GM23338 (cell line): ENCODE measurements around the gene HORMAD2. TPM values are rescaled to one million over a fixed set of nuclear protein-coding genes. Genes with fewer than 3 reads are reported as not detected.

Experiments
- ATAC-seq: fragments of 200-7000 bp; cut with Tn5 transposase; 3 replicates; pipeline ENCODE4 v1.9.1; 2020
- DNase-seq: peaks from one replicate; pipeline ENCODE4 v3.0.0-alpha.2; 2015; ENCODE audit warnings: low spot score
- H2AFZ ChIP-seq: fragments of 200-600 bp; sonication (generic); 2 replicates; pipeline ENCODE4 v1.8.0; 2016; ENCODE audit warnings: antibody characterized with exemption, mild to moderate bottlenecking, moderate library complexity
- H3F3A ChIP-seq: fragments of 200-600 bp; sonication (generic); replicated peaks from 2 replicates; pipeline ENCODE4 v1.8.0; 2017; ENCODE audit warnings: antibody characterized with exemption, mixed run types, low read depth
- H3K27ac ChIP-seq: fragments of 200-600 bp; sonication (generic); 2 replicates; pipeline ENCODE4 v1.6.1; 2016; ENCODE audit warnings: low read depth
- H3K27me3 ChIP-seq: fragments of 200-600 bp; sonication (generic); 2 replicates; pipeline ENCODE4 v1.8.0; 2016; ENCODE audit warnings: mild to moderate bottlenecking, mixed run types, moderate library complexity; ENCODE audit not compliant: insufficient read depth
- H3K36me3 ChIP-seq: fragments of 200-600 bp; sonication (generic); 2 replicates; pipeline ENCODE4 v1.8.0; 2016; ENCODE audit warnings: mild to moderate bottlenecking; ENCODE audit not compliant: insufficient read depth
- H3K4me1 ChIP-seq: fragments of 200-600 bp; sonication (generic); 2 replicates; pipeline ENCODE4 v1.8.0; 2016; ENCODE audit warnings: mild to moderate bottlenecking, moderate library complexity; ENCODE audit not compliant: insufficient read depth
- H3K4me2 ChIP-seq: fragments of 200-600 bp; sonication (generic); 2 replicates; pipeline ENCODE4 v1.7.1; 2017; ENCODE audit warnings: mixed run types
- H3K4me3 ChIP-seq: fragments of 200-600 bp; sonication (generic); 2 replicates; pipeline ENCODE4 v1.6.1; 2016; ENCODE audit warnings: mixed run types
- H3K79me2 ChIP-seq: fragments of 200-600 bp; sonication (generic); replicated peaks from 2 replicates; pipeline ENCODE4 v1.8.0; 2017; ENCODE audit warnings: mild to moderate bottlenecking; ENCODE audit not compliant: insufficient read depth
- H3K9me2 ChIP-seq: fragments of 200-600 bp; sonication (generic); 2 replicates; pipeline ENCODE4 v1.8.0; 2017; ENCODE audit not compliant: insufficient read depth
- H4K20me1 ChIP-seq: fragments of 200-600 bp; sonication (generic); replicated peaks from 2 replicates; pipeline ENCODE4 v1.8.0; 2017; ENCODE audit warnings: mild to moderate bottlenecking; ENCODE audit not compliant: insufficient read depth
- H3K27ac Mint-ChIP-seq: 2 replicates; pipeline ENCODE4 v1.8.0; 2020; ENCODE audit warnings: inconsistent platforms, mild to moderate bottlenecking, moderate library complexity, mixed read lengths
- H3K27me3 Mint-ChIP-seq: 3 replicates; pipeline ENCODE4 v1.8.0; 2022; ENCODE audit warnings: low read depth, mild to moderate bottlenecking, moderate library complexity, mixed read lengths, inconsistent platforms; ENCODE audit not compliant: insufficient read depth, poor library complexity
- H3K36me3 Mint-ChIP-seq: 3 replicates; pipeline ENCODE4 v1.8.0; 2021; ENCODE audit warnings: low read depth, mild to moderate bottlenecking, inconsistent platforms, moderate library complexity, mixed read lengths
- H3K4me1 Mint-ChIP-seq: 3 replicates; pipeline ENCODE4 v1.8.0; 2020; ENCODE audit warnings: mild to moderate bottlenecking, inconsistent platforms, mixed read lengths
- H3K4me3 Mint-ChIP-seq: 3 replicates; pipeline ENCODE4 v1.8.0; 2021; ENCODE audit warnings: moderate library complexity, mild to moderate bottlenecking, inconsistent platforms, mixed read lengths
- H3K9me3 Mint-ChIP-seq: 3 replicates; pipeline ENCODE4 v1.8.0; 2020; ENCODE audit warnings: moderate library complexity, mild to moderate bottlenecking, inconsistent platforms, mixed read lengths
- JUNB ChIP-seq: IDR thresholded peaks from one replicate; pipeline ENCODE4 v1.6.1; 2016; ENCODE audit warnings: antibody characterized with exemption; ENCODE audit not compliant: unreplicated experiment
- ZNF114 ChIP-seq: fragments of 250-450 bp; sonication (Bioruptor Pico); IDR thresholded peaks from 2 replicates; pipeline ENCODE4 v1.5.0; 2020; ENCODE audit warnings: mild to moderate bottlenecking, moderate library complexity
- polyA plus RNA-seq: library from polyadenylated mRNA; unstranded; fragments of >200 nt; fragmentation: Nextera tagmentation; extraction: Ambion mirVana; gene quantifications from 2 replicates; pipeline ENCODE4 v1.2.1, GENCODE V29; 2016
- total RNA-seq: library from RNA; depleted of rRNA; stranded (reverse); fragments of >200 nt; shearing (Covaris generic); gene quantifications from 2 replicates; pipeline ENCODE4 v1.2.3, GENCODE V29; 2014
- TF ChIP-seq, protein P1 (sequence below): IDR thresholded peaks from one replicate; pipeline ENCODE4 v1.6.1; 2018; ENCODE audit warnings: antibody characterized with exemption; ENCODE audit not compliant: unreplicated experiment
- TF ChIP-seq, protein P2 (sequence below), 2 experiments: fragments of 200-600 bp in 1 of 2; sonication (generic) in 1 of 2; conservative IDR thresholded peaks; 2 replicates each; pipeline versions ENCODE4 v1.5.1 to v1.6.1; 2016 to 2017; ENCODE audit warnings: antibody characterized with exemption in 2 of 2, low read depth in 2 of 2, mild to moderate bottlenecking in 2 of 2, moderate library complexity in 1 of 2
- TF ChIP-seq, protein P3 (sequence below): IDR thresholded peaks from 2 replicates; pipeline ENCODE4 v1.6.1; 2016; ENCODE audit warnings: antibody characterized with exemption

Gene HORMAD2
- total and polyA plus RNA-seq, 2 experiments from 2014 or later = 0.40 TPM; not detected in 1

DNA sequence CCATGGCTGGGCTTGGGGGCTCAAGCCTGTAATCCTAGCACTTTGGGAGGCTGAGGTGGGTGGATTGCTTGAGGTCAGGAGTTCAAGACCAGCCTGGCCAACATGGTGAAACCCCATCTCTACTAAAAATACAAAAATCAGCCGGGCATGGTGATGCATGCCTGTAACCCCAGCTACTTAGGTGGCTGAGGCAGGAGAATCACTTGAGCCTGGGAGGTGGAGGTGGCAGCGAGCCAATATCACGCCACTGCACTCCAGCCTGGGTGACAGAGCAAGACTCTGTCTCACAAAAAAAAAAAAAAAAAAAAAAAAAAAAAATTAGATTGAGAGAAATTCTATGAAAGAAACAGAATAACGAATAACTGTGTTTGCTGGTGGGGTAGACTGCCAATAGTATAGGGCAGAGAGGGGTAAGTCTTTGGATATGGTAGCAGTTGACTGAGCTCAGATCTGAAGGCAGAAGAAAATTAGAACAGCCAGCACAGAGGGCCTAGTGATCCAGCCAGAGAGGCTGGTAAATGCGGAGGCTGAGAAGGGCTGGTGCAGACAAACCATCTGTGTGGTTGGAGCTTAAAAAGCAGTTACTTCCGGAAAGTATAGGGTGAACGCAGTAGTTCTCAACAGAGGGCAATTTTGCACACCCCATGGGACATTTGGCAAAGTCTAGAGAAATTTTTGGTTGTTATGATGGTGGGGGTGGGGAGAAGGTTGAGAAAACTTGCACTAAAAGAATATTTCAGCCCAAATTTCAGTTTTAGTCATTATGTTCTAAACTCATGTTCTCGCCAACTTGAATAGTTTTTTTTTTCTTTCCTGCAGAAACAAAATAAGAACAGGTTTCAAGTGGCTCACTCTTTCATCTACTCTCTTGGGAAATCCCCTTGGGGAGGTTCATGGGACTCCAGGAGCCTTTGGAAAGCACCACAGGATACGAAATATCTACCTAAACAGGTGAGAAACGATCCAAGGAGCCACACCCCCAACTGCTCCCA, 1.6 kb upstream of the HORMAD2 start (continued):
- TF ChIP-seq, protein P1, sequence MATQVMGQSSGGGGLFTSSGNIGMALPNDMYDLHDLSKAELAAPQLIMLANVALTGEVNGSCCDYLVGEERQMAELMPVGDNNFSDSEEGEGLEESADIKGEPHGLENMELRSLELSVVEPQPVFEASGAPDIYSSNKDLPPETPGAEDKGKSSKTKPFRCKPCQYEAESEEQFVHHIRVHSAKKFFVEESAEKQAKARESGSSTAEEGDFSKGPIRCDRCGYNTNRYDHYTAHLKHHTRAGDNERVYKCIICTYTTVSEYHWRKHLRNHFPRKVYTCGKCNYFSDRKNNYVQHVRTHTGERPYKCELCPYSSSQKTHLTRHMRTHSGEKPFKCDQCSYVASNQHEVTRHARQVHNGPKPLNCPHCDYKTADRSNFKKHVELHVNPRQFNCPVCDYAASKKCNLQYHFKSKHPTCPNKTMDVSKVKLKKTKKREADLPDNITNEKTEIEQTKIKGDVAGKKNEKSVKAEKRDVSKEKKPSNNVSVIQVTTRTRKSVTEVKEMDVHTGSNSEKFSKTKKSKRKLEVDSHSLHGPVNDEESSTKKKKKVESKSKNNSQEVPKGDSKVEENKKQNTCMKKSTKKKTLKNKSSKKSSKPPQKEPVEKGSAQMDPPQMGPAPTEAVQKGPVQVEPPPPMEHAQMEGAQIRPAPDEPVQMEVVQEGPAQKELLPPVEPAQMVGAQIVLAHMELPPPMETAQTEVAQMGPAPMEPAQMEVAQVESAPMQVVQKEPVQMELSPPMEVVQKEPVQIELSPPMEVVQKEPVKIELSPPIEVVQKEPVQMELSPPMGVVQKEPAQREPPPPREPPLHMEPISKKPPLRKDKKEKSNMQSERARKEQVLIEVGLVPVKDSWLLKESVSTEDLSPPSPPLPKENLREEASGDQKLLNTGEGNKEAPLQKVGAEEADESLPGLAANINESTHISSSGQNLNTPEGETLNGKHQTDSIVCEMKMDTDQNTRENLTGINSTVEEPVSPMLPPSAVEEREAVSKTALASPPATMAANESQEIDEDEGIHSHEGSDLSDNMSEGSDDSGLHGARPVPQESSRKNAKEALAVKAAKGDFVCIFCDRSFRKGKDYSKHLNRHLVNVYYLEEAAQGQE = no peak
- TF ChIP-seq JUNB (no peak), ZNF114 (CRISPR knock-in tag) (no peak)
- TF ChIP-seq, protein P2, sequence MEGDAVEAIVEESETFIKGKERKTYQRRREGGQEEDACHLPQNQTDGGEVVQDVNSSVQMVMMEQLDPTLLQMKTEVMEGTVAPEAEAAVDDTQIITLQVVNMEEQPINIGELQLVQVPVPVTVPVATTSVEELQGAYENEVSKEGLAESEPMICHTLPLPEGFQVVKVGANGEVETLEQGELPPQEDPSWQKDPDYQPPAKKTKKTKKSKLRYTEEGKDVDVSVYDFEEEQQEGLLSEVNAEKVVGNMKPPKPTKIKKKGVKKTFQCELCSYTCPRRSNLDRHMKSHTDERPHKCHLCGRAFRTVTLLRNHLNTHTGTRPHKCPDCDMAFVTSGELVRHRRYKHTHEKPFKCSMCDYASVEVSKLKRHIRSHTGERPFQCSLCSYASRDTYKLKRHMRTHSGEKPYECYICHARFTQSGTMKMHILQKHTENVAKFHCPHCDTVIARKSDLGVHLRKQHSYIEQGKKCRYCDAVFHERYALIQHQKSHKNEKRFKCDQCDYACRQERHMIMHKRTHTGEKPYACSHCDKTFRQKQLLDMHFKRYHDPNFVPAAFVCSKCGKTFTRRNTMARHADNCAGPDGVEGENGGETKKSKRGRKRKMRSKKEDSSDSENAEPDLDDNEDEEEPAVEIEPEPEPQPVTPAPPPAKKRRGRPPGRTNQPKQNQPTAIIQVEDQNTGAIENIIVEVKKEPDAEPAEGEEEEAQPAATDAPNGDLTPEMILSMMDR (conservative IDR thresholded peaks at IDR 0.05; ENCODE audit: low read depth in 2 of 2) = no peak

DNA sequence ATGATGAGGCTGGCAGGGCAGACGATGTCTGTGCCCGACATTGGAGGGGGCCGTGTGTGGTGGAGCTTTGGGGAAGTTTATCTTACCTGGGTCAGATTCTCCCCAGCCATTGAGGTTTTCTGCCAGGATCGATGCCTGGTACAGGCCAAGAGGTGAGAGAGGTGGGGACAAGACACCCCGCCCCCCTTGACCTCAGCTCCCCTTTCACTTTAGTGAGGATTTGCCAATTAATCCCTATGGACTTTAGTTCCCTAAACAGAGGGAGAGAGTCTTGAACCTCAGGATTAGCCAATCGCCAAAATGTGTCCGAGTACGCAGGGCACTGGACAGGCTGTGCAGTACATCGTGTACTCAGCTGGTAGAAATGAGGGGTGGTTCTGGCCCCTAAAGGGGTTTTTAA, 541 bp downstream of the HORMAD2 start:
- H3K36me3 Mint-ChIP-seq = peaks cover 4% of the 10 kb centered on the region; the same call in 2 of the 3 replicates
- Histone ChIP-seq H2AFZ (peak overlapping the region; percentile 84), H3K27ac (no peak overlapping the region), H3F3A (no peaks in the 10 kb centered on the region), H3K4me2 (0 out of 2 replicates have a peak overlapping the region, but pooled peaks have one; percentile 34), H3K9me2 (no peaks in the 10 kb centered on the region), H3K27me3 (no peaks in the 10 kb centered on the region), H3K4me3 (peak overlapping the region; percentile 18; the same call in 1 of the 2 replicates), H3K36me3 (no peaks in the 10 kb centered on the region), H3K4me1 (peaks cover 5% of the 10 kb centered on the region; the same call in 1 of the 2 replicates), H4K20me1 (no peaks in the 10 kb centered on the region), H3K79me2 (no peaks in the 10 kb centered on the region)
- H3K9me3 Mint-ChIP-seq = peaks cover 11% of the 10 kb centered on the region; the same call in 1 of the 3 replicates
- H3K4me3 Mint-ChIP-seq = peak overlapping the region; percentile 60; the same call in 1 of the 3 replicates
- no peak; the same call in 2 of the 3 replicates for ATAC-seq
- no peak for DNase-seq
- peaks cover 17% of the 10 kb centered on the region for H3K4me1 Mint-ChIP-seq
- TF ChIP-seq, protein P2 (conservative IDR thresholded peaks at IDR 0.05; ENCODE audit: low read depth in 2 of 2) = no peak
- TF ChIP-seq, protein P3, sequence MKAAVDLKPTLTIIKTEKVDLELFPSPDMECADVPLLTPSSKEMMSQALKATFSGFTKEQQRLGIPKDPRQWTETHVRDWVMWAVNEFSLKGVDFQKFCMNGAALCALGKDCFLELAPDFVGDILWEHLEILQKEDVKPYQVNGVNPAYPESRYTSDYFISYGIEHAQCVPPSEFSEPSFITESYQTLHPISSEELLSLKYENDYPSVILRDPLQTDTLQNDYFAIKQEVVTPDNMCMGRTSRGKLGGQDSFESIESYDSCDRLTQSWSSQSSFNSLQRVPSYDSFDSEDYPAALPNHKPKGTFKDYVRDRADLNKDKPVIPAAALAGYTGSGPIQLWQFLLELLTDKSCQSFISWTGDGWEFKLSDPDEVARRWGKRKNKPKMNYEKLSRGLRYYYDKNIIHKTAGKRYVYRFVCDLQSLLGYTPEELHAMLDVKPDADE = no peak
- TF ChIP-seq JUNB = no peak
- H3K27ac Mint-ChIP-seq = 0 out of 2 replicates have a peak overlapping the region, but pooled peaks have one; percentile 79
- peaks cover 7% of the 10 kb centered on the region for H3K27me3 Mint-ChIP-seq
